Large intestine (tissue), 3 donors: ENCODE results near the gene MGST1. TPM values are rescaled to one million over a fixed set of nuclear protein-coding genes. Genes with fewer than 3 reads are reported as not detected.
A peak's percentile ranks its signal among the peaks of the same experiment; 100 is the strongest.

Source experiments
- DNase-seq, 2 donors: peaks; one replicate each; pipeline versions ENCODE4 v3.0.0 to v3.0.0-alpha.2; 2013
- H3K27ac ChIP-seq: one replicate; pipeline ENCODE4 v1.5.1; 2013; ENCODE audit warnings: low read length
- H3K27me3 ChIP-seq: 2 replicates; pipeline ENCODE4 v1.6.1; 2013; ENCODE audit warnings: low read length; ENCODE audit not compliant: control insufficient read depth, insufficient read depth
- H3K36me3 ChIP-seq: 2 replicates; pipeline ENCODE4 v1.6.1; 2013; ENCODE audit warnings: low read length; ENCODE audit not compliant: control insufficient read depth, insufficient read depth
- H3K4me1 ChIP-seq: one replicate; pipeline ENCODE4 v1.6.1; 2013; ENCODE audit warnings: low read length; ENCODE audit not compliant: control insufficient read depth, insufficient read depth
- H3K4me3 ChIP-seq: one replicate; pipeline ENCODE4 v1.5.1; 2013; ENCODE audit warnings: low read length
- H3K9me3 ChIP-seq: one replicate; pipeline ENCODE4 v1.6.1; 2013; ENCODE audit warnings: mild to moderate bottlenecking, low read depth, low read length, moderate library complexity; ENCODE audit not compliant: control insufficient read depth
- WGBS: methylation state at CpG from one replicate; pipeline ENCODE4 v1.1.5; 2013; ENCODE audit warnings: low lambda C conversion rate; ENCODE audit not compliant: insufficient coverage; 5-methylcytosine and 5-hydroxymethylcytosine counted together
- polyA plus RNA-seq: library from polyadenylated mRNA; unstranded; fragments of 120-200 nt; gene quantifications from one replicate; pipeline ENCODE4 v1.2.1, GENCODE V29; 2013

The MGST1 gene
- polyA plus RNA-seq, 1 donor: 118 TPM

DNA sequence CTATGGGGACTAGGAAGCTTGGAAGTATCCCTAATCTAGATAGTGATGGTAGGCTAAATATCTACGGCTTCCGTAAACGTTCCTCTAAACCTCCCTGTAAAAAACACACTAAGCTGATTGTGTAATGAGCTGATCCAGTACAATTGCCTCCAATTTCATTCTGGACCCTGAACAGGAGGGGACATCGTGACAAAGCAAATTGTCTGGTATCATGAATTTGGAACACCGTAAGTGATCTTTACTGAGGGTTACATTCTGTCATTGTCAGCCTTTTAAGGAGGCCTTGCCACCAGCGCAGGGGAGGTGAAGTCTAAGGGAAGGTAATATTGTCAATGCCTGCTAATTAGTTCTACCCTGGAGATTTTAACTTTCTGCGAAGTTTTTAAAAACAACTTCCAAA lies 487 bp upstream of the MGST1 start:
- WGBS: no CpG with 5 or more reads among the region's 7 CpGs
- peaks cover 3% of the 10 kb centered on the region for H3K4me1 ChIP-seq
- H3K36me3 ChIP-seq: no peaks in the 10 kb centered on the region
- no peaks in the 10 kb centered on the region for H3K27me3 ChIP-seq
- H3K9me3 ChIP-seq: no peaks in the 10 kb centered on the region
- peak overlapping the region; percentile 72 for H3K27ac ChIP-seq
- peak overlapping the region; percentile 59 for H3K4me3 ChIP-seq
- peak; percentile 61 to 79 for DNase-seq

DNA sequence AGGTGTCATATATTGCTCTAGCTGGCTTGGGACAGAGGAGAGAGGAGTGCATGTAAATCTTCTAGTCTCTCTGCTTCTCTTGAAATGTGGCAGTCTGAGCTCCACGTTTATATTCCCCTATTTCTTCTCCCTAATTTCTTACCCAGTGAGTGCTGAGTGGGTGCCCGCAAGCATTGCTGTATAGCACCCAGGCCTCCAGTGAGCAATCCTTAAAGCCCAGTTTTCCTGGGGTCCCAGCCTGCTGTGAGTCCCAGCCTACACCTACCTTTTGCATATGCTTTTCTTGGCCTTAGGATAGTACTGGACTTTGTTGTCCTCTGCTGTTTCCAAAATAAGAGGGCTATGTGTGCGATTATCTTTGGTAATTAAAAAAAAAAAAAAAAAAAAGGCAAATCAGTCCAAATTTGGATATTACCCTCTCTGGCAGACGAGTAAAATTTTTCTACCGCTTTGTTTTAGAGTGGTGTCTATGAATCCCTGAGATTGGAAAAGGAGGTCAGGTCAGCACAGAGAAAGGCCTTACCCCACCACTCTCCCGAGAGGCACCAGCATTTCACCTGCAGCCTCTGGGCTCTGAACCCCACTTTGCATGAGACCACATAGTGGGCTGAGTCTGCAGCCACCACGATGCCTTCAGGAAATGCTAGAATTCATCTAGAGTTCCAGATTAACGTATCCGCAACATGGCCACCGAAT lies 1.1 kb downstream of the MGST1 start:
- Histone ChIP-seq H3K27ac (peak overlapping the region; percentile 72), H3K36me3 (no peaks in the 10 kb centered on the region), H3K4me3 (peak overlapping the region; percentile 59), H3K9me3 (no peaks in the 10 kb centered on the region), H3K4me1 (peaks cover 3% of the 10 kb centered on the region), H3K27me3 (no peaks in the 10 kb centered on the region)
- no peak for DNase-seq
- no CpG with 5 or more reads among the region's 10 CpGs for WGBS

GRCh38 chr12:16349131-16349460 lies 1.7 kb downstream of the MGST1 start:
- no peaks in the 10 kb centered on the region for H3K36me3 ChIP-seq
- H3K4me3 ChIP-seq: peak overlapping the region; percentile 59
- no peaks in the 10 kb centered on the region for H3K9me3 ChIP-seq
- no peaks in the 10 kb centered on the region for H3K27me3 ChIP-seq
- WGBS: 79% methylated on average over 2 of the region's 3 CpGs
- no peak overlapping the region for H3K27ac ChIP-seq
- peak; percentile 40 to 70 for DNase-seq
- peaks cover 3% of the 10 kb centered on the region for H3K4me1 ChIP-seq

DNA sequence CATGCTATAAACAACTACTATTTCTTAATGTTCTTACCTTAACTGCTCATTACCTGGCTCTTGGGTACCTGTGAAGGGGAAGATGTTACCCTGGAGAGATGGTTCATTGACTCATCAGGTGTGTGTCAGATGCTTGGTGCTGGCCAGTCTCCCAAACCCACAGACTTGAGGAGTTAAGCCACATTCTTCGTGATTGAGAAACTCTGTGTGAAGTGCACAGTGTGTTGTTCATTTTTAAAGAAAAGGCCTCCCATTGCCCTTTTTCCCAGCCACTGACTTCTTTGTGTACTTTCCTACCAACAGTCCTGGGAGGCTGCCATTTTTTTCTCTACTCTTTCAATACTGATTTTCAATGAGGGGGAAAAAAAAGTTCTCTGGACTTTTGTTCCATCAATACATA lies 3.2 kb downstream of the MGST1 start:
- H3K4me3 ChIP-seq: no peak overlapping the region
- no CpG with 5 or more reads among the region's 1 CpG for WGBS
- no peak overlapping the region for H3K27ac ChIP-seq
- DNase-seq: no peak
- H3K9me3 ChIP-seq: no peaks in the 10 kb centered on the region
- H3K27me3 ChIP-seq: no peaks in the 10 kb centered on the region
- H3K4me1 ChIP-seq: peaks cover 3% of the 10 kb centered on the region
- H3K36me3 ChIP-seq: peaks cover 3% of the 10 kb centered on the region

- Histone ChIP-seq H3K27me3 (no peaks in the 10 kb centered on the region), H3K4me3 (no peak overlapping the region), H3K4me1 (peaks cover 3% of the 10 kb centered on the region), H3K36me3 (peaks cover 6% of the 10 kb centered on the region), H3K27ac (no peak overlapping the region), H3K9me3 (no peaks in the 10 kb centered on the region)
- WGBS: 33% methylated on average over 1 of the region's 1 CpG
- DNase-seq: no peak
Measured at GRCh38 chr12:16352481-16352880, 5.0 kb downstream of the MGST1 start.

DNA sequence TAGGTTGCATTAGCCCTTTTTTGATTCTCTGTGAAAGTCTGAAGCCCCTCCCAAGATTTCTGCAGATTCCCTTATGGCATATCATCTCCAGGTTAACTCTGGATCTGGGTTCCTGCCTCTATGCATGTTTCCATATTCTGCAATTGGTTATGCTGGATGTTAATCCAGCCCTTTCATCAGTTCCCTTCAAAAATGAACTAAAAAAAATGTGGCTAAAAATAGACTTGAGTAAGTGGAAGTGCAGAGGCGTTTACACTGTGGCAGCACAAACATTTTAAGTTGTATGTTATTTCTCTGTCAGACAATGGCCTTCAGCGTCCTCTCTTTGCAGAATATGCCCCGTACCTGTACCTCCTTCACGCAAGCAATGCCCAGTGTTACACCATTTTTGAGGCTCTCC lies 11.4 kb downstream of the MGST1 start:
- no peaks in the 10 kb centered on the region for H3K4me1 ChIP-seq
- no peak overlapping the region for H3K27ac ChIP-seq
- no peak for DNase-seq
- no CpG with 5 or more reads among the region's 4 CpGs for WGBS
- peaks cover 24% of the 10 kb centered on the region for H3K36me3 ChIP-seq
- no peaks in the 10 kb centered on the region for H3K27me3 ChIP-seq
- no peaks in the 10 kb centered on the region for H3K9me3 ChIP-seq
- H3K4me3 ChIP-seq: no peak overlapping the region

GRCh38 chr12:16359512-16360491 lies 12.4 kb downstream of the MGST1 start:
- H3K9me3 ChIP-seq: no peaks in the 10 kb centered on the region
- no peaks in the 10 kb centered on the region for H3K27me3 ChIP-seq
- peak; percentile 32 to 45 for DNase-seq
- no peaks in the 10 kb centered on the region for H3K4me1 ChIP-seq
- no peak overlapping the region for H3K4me3 ChIP-seq
- 64% methylated on average over 5 of the region's 20 CpGs for WGBS
- peaks cover 24% of the 10 kb centered on the region for H3K36me3 ChIP-seq
- no peak overlapping the region for H3K27ac ChIP-seq

- Histone ChIP-seq H3K4me1 (no peaks in the 10 kb centered on the region), H3K36me3 (peaks cover 18% of the 10 kb centered on the region), H3K27ac (no peak overlapping the region), H3K27me3 (no peaks in the 10 kb centered on the region), H3K4me3 (no peak overlapping the region), H3K9me3 (no peaks in the 10 kb centered on the region)
- DNase-seq: no peak
- no CpG with 5 or more reads among the region's 7 CpGs for WGBS
Measured at GRCh38 chr12:16361142-16361783, 13.8 kb downstream of the MGST1 start.

DNA sequence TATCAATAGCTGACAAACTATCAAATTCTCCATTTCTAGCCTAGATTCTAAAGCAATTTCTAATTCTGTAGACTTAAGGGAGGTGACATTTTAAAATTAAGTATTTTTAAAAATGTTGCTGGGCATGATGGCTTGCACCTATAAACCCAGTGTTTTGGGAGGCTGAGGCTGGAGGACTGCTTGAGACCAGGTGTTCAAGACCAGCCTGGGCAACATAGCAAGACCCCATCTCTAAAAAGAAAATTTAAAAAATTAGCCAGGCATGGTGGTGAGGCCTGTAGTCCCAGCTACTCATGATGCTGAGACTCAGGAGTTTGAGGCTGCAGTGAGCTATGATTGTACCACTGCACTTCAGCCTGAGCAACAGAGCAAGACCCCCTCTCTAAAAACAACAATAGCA lies 15.1 kb downstream of the MGST1 start:
- no peaks in the 10 kb centered on the region for H3K27me3 ChIP-seq
- DNase-seq: no peak
- H3K4me3 ChIP-seq: no peak overlapping the region
- no peaks in the 10 kb centered on the region for H3K9me3 ChIP-seq
- no peak overlapping the region for H3K27ac ChIP-seq
- peaks cover 17% of the 10 kb centered on the region for H3K36me3 ChIP-seq
- no peaks in the 10 kb centered on the region for H3K4me1 ChIP-seq

GRCh38 chr12:16369156-16369555 lies 21.7 kb downstream of the MGST1 start:
- H3K27ac ChIP-seq: no peak overlapping the region
- no peak for DNase-seq

More at GRCh38 chr12:16369156-16369555, 21.7 kb downstream of the MGST1 start:
- no peak overlapping the region for H3K4me3 ChIP-seq
- WGBS: no CpG with 5 or more reads among the region's 2 CpGs
- H3K27me3 ChIP-seq: no peaks in the 10 kb centered on the region
- no peaks in the 10 kb centered on the region for H3K36me3 ChIP-seq
- H3K9me3 ChIP-seq: no peaks in the 10 kb centered on the region
- H3K4me1 ChIP-seq: no peaks in the 10 kb centered on the region
